CD14-positive monocyte (primary cell): Measurements from ENCODE around the gene NPTX1. TPM values are rescaled to one million over a fixed set of nuclear protein-coding genes. Genes with fewer than 3 reads are reported as not detected.

Source experiments
- DNase-seq, 3 donors: peaks; one replicate each; pipeline ENCODE4 v3.0.0-alpha.2; 2011 to 2022
- H2AFZ ChIP-seq: 2 replicates; pipeline ENCODE4 v1.6.0; 2012; ENCODE audit warnings: mild to moderate bottlenecking, low read depth, low read length, inconsistent platforms; ENCODE audit not compliant: insufficient read depth, poor library complexity, severe bottlenecking
- H3K27ac ChIP-seq, 2 donors: 1 replicate in 1 of 2; 2 replicates in 1 of 2; pipeline ENCODE4 v1.5.1; 2012 to 2013; ENCODE audit warnings: low read length in 2 of 2, control low read depth in 1 of 2, inconsistent platforms in 1 of 2, low read depth in 1 of 2, mild to moderate bottlenecking in 1 of 2
- H3K27me3 ChIP-seq, 2 donors: one replicate each; pipeline versions ENCODE4 v1.6.0 to v1.6.1; 2011 to 2013; ENCODE audit warnings: low read length in 2 of 2; ENCODE audit not compliant: control insufficient read depth in 2 of 2, insufficient read depth in 2 of 2
- H3K36me3 ChIP-seq, 2 donors: replicated peaks in 1 of 2; 1 replicate in 1 of 2; 2 replicates in 1 of 2; pipeline versions ENCODE4 v1.5.1 to v1.6.1; 2012 to 2013; ENCODE audit warnings: low read length in 2 of 2, control low read depth in 1 of 2, inconsistent platforms in 1 of 2, mild to moderate bottlenecking in 1 of 2; ENCODE audit not compliant: insufficient read depth in 2 of 2, control insufficient read depth in 1 of 2
- H3K4me1 ChIP-seq, 2 donors: 1 replicate in 1 of 2; 2 replicates in 1 of 2; pipeline versions ENCODE4 v1.5.1 to v1.6.1; 2012 to 2013; ENCODE audit warnings: low read length in 2 of 2, control low read depth in 1 of 2, inconsistent platforms in 1 of 2, mild to moderate bottlenecking in 1 of 2, moderate library complexity in 1 of 2; ENCODE audit not compliant: insufficient read depth in 2 of 2, control insufficient read depth in 1 of 2
- H3K4me2 ChIP-seq: replicated peaks from 2 replicates; pipeline ENCODE3; 2012; ENCODE audit warnings: low read length, moderate library complexity, mild to moderate bottlenecking; ENCODE audit not compliant: poor library complexity, severe bottlenecking; ENCODE audit errors: extremely low read depth
- H3K4me3 ChIP-seq, 3 experiments: fragments of 200-600 bp in 1 of 3; sonication (generic) in 1 of 3; replicated peaks in 1 of 3; 1 replicate in 2 of 3; 2 replicates in 1 of 3; pipeline ENCODE4 v1.5.1; 2011 to 2013; ENCODE audit warnings: low read length in 3 of 3, mild to moderate bottlenecking in 3 of 3, control low read depth in 2 of 3, low read depth in 2 of 3, inconsistent platforms in 1 of 3, moderate library complexity in 1 of 3
- H3K79me2 ChIP-seq: 2 replicates; pipeline ENCODE4 v1.6.0; 2012; ENCODE audit warnings: mild to moderate bottlenecking, control low read depth, inconsistent platforms, low read length, moderate library complexity; ENCODE audit not compliant: insufficient read depth
- H3K9ac ChIP-seq: 2 replicates; pipeline ENCODE4 v1.6.0; 2017; ENCODE audit warnings: low read length, mild to moderate bottlenecking; ENCODE audit not compliant: insufficient read depth, poor library complexity, severe bottlenecking
- H3K9me3 ChIP-seq, 2 donors: replicated peaks in 1 of 2; 1 replicate in 1 of 2; 2 replicates in 1 of 2; pipeline versions ENCODE4 v1.5.1 to v1.6.1; 2012 to 2013; ENCODE audit warnings: low read length in 2 of 2, control low read depth in 1 of 2; ENCODE audit not compliant: control insufficient read depth in 1 of 2, insufficient read depth in 1 of 2
- H4K20me1 ChIP-seq: 2 replicates; pipeline ENCODE4 v1.6.0; 2012; ENCODE audit warnings: mild to moderate bottlenecking, low read length, control low read depth, moderate library complexity; ENCODE audit not compliant: insufficient read depth
- H3K27ac Mint-ChIP-seq, 7 donors: one replicate each; pipeline ENCODE4 v1.8.0; 2020; ENCODE audit warnings: mild to moderate bottlenecking in 7 of 7, mixed read lengths in 7 of 7, moderate library complexity in 6 of 7, inconsistent platforms in 2 of 7
- H3K27me3 Mint-ChIP-seq, 3 donors: one replicate each; pipeline ENCODE4 v1.8.0; 2021 to 2022; ENCODE audit warnings: low read depth in 3 of 3, mild to moderate bottlenecking in 3 of 3, mixed read lengths in 3 of 3, moderate library complexity in 3 of 3, inconsistent platforms in 1 of 3
- H3K36me3 Mint-ChIP-seq, 2 donors: one replicate each; pipeline ENCODE4 v1.8.0; 2020; ENCODE audit warnings: mixed read lengths in 2 of 2, inconsistent platforms in 1 of 2, mild to moderate bottlenecking in 1 of 2
- H3K4me1 Mint-ChIP-seq: one replicate; pipeline ENCODE4 v1.8.0; 2020; ENCODE audit warnings: mild to moderate bottlenecking, mixed read lengths
- H3K4me3 Mint-ChIP-seq, 2 donors: one replicate each; pipeline ENCODE4 v1.8.0; 2020; ENCODE audit warnings: mild to moderate bottlenecking in 2 of 2, mixed read lengths in 2 of 2, moderate library complexity in 1 of 2
- H3K9me3 Mint-ChIP-seq, 7 donors: one replicate each; pipeline ENCODE4 v1.8.0; 2020 to 2022; ENCODE audit warnings: mixed read lengths in 7 of 7, mild to moderate bottlenecking in 6 of 7, moderate library complexity in 6 of 7, inconsistent platforms in 2 of 7
- CTCF ChIP-seq: fragments of 200-600 bp; IDR thresholded peaks from one replicate; pipeline ENCODE4 v1.8.0; 2022; ENCODE audit warnings: antibody characterized with exemption, mild to moderate bottlenecking
- WGBS: methylation state at CpG from one replicate; pipeline ENCODE4 v1.1.5; 2013; ENCODE audit warnings: missing lambda C conversion rate; ENCODE audit not compliant: insufficient coverage; 5-methylcytosine and 5-hydroxymethylcytosine counted together
- intact Hi-C, 2 donors: fragments of 100-400 bp; cut with micrococcal nuclease; formaldehyde crosslinking; loops; one replicate each; pipeline versions ENCODE4 v1.15.0 to v1.15.1; 2023
- polyA plus RNA-seq, 3 donors: library from polyadenylated mRNA; depleted of rRNA in 1 of 3; unstranded in 2 of 3; stranded (reverse) in 1 of 3; fragments of 300-500 nt in 2 of 3; fragments of >200 nt in 1 of 3; fragmentation: Illumina TruSeq in 2 of 3; gene quantifications; 1 replicate in 2 of 3; 2 replicates in 1 of 3; pipeline ENCODE4 v1.2.3, GENCODE V29; 2012 to 2021

The NPTX1 gene
- polyA plus RNA-seq, 3 donors, result not detected

DNA sequence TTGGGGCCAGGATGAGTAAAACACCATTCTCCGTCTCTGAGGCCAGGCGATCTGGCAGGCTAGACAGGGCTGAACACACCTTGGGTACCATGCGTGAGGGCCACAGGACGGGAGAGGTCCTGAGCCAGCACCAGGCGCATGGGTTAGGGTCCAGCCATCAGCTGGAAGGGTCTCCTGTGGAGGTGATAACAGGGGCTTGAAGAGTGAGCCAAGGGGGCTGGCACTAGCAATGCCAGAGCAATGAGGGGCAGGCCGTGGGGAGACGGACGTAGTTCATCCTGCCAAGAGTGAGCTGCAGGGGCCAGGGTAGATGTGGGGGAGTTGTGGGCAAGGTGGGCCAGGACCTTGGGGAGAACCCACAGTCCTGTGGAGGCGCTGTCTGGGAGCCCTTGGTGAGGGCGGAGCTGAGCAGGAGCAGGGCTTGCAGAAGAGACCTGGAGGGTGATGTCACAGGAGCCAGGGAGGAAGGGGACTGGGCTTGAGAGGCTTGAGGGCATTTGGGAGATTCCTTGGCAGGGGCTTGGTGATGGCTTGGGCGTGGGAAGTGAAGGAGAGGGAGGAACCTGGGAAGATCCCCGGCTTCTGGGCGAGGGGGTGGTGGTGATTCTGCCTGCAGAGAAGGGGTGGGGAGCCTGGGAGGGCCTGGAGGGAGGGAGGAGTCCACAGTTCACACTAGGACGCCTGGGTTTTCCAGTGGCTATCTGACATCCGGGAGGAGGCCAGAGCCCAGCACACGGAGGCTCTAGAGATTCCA is 6.3 kb upstream of the NPTX1 start:
- Mint-ChIP-seq H3K36me3 (no peaks in the 10 kb centered on the region), H3K4me3 (peak overlapping the region; percentile 6 to 49), H3K9me3 (peaks cover 6 to 22% (median 14%) of the 10 kb centered on the region in 7 donors), H3K27ac (peak overlapping the region in 1 of 7 donors; percentile 66), H3K27me3 (peaks cover 61 to 80% (median 61%) of the 10 kb centered on the region in 3 donors), H3K4me1 (no peaks in the 10 kb centered on the region)
- DNase-seq, result no peak
- H3K9ac ChIP-seq, result no peak overlapping the region
- no peak for TF ChIP-seq CTCF
- H3K4me3 ChIP-seq, result no peak overlapping the region
- H3K79me2 ChIP-seq, result no peaks in the 10 kb centered on the region
- intact Hi-C loops, result no loop called here
- H2AFZ ChIP-seq, result no peak overlapping the region
- H3K4me1 ChIP-seq, result peaks cover 0 to 2% of the 10 kb centered on the region in 2 donors
- H3K27ac ChIP-seq, result no peak overlapping the region
- no peaks in the 10 kb centered on the region for H3K36me3 ChIP-seq
- H3K4me2 ChIP-seq, result no peak overlapping the region
- peaks cover 11 to 18% of the 10 kb centered on the region in 2 donors for H3K9me3 ChIP-seq
- no peaks in the 10 kb centered on the region for H4K20me1 ChIP-seq
- 69% methylated on average over 16 of the region's 16 CpGs for WGBS
- peaks cover 17 to 53% of the 10 kb centered on the region in 2 donors for H3K27me3 ChIP-seq

DNA sequence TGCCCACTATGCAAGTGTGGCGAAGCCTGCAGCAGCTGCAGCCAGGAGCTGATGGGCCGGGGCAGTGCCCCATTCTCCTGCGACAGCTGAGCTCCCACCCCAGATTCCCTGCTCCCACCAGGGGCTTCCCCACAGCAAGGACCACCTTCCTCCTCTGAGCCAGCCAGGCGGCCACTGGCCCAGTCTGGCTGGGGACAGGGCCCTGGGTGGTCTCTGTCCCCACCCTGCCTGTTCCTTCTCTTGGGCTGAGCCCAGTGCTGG is 5.6 kb upstream of the NPTX1 start:
- no CpG with 5 or more reads among the region's 4 CpGs for WGBS
- H3K27me3 Mint-ChIP-seq, result peaks cover 56 to 81% (median 58%) of the 10 kb centered on the region in 3 donors

More for the DNA sequence above, 5.6 kb upstream of the NPTX1 start:
- peak overlapping the region in 1 of 2 donors; percentile 15 for H3K4me3 Mint-ChIP-seq
- TF ChIP-seq CTCF, result no peak
- Histone ChIP-seq H3K4me3 (no peak overlapping the region), H3K27ac (no peak overlapping the region), H3K4me1 (peaks cover 0 to 9% of the 10 kb centered on the region in 2 donors), H3K9ac (no peak overlapping the region), H3K27me3 (peaks cover 19 to 54% of the 10 kb centered on the region in 2 donors), H3K36me3 (no peaks in the 10 kb centered on the region), H4K20me1 (no peaks in the 10 kb centered on the region), H3K9me3 (peaks cover 4 to 11% of the 10 kb centered on the region in 2 donors), H3K79me2 (no peaks in the 10 kb centered on the region), H2AFZ (no peak overlapping the region), H3K4me2 (no peak overlapping the region)
- DNase-seq, result no peak
- H3K36me3 Mint-ChIP-seq, result no peaks in the 10 kb centered on the region
- H3K9me3 Mint-ChIP-seq, result peaks cover 0 to 16% (median 6%) of the 10 kb centered on the region in 7 donors
- no peaks in the 10 kb centered on the region for H3K4me1 Mint-ChIP-seq
- intact Hi-C loops, result no loop called here
- peak overlapping the region in 1 of 7 donors; percentile 66 for H3K27ac Mint-ChIP-seq
